GM12891 (cell line): ENCODE results near the gene RNU4-1.

ENCODE experiments used
- POLR2A ChIP-seq: IDR thresholded peaks from 2 replicates; pipeline ENCODE4 v1.6.1; 2011; ENCODE audit warnings: low read depth, low read length, control low read depth
- POLR2AphosphoS5 ChIP-seq: IDR thresholded peaks from 2 replicates; pipeline ENCODE4 v1.6.1; 2011; ENCODE audit warnings: low read depth, low read length, control low read depth
- TAF1 ChIP-seq: IDR thresholded peaks from 2 replicates; pipeline ENCODE4 v1.6.1; 2011; ENCODE audit warnings: low read depth, low read length, control low read depth

GRCh38 chr12:120249266-120249874 lies 43.7 kb downstream of the RNU4-1 start:
- TF ChIP-seq TAF1, result no peak
- TF ChIP-seq POLR2A, result no peak
- TF ChIP-seq POLR2AphosphoS5, result no peak
